IMR-90 (cell line): Measurements from ENCODE around the gene HDHD3. TPM values are rescaled to one million over a fixed set of nuclear protein-coding genes. Genes with fewer than 3 reads are reported as not detected.

Experiments
- ATAC-seq: fragments of 200-7000 bp; cut with Tn5 transposase; 2 replicates; pipeline ENCODE4 v1.9.1; 2020; ENCODE audit warnings: low read depth, mild to moderate bottlenecking, moderate library complexity
- BruUV-seq: library from RNA; stranded (reverse); fragments of 400-500 nt; replicated peaks from 2 replicates; lab custom pipeline; 2021; lab: Mats Ljungman, UMichigan
- CTCF ChIA-PET: fragments of 300-600 bp; formaldehyde crosslinking; extraction: SDS; loops from one replicate; lab custom pipeline; 2021; ENCODE audit warnings: antibody characterized with exemption; lab: Yijun Ruan, JAX
- POLR2A ChIA-PET: fragments of 300-600 bp; sonication (Branson Sonifier 250); formaldehyde crosslinking; loops from one replicate; lab custom pipeline; 2022; ENCODE audit warnings: antibody characterized with exemption; ENCODE audit not compliant: unreplicated experiment; lab: Charles Lee
- DNase-seq: peaks from one replicate; pipeline ENCODE4 v3.0.0; 2013
- H2AFZ ChIP-seq: replicated peaks from 2 replicates; pipeline ENCODE3; 2013; ENCODE audit warnings: low read length, mild to moderate bottlenecking; ENCODE audit not compliant: poor library complexity
- H2AK5ac ChIP-seq: 2 replicates; pipeline ENCODE4 v1.6.1; 2013; ENCODE audit warnings: low read depth, low read length, inconsistent platforms
- H2AK9ac ChIP-seq: replicated peaks from 2 replicates; pipeline ENCODE3; 2013; ENCODE audit warnings: mild to moderate bottlenecking, low read depth, low read length, moderate library complexity; ENCODE audit not compliant: poor library complexity
- H2BK120ac ChIP-seq: 2 replicates; pipeline ENCODE4 v1.6.1; 2013; ENCODE audit warnings: low read depth, low read length, inconsistent platforms
- H2BK15ac ChIP-seq: 3 replicates; pipeline ENCODE4 v1.6.1; 2013; ENCODE audit warnings: low read depth, low read length, inconsistent platforms
- H2BK20ac ChIP-seq: 2 replicates; pipeline ENCODE4 v1.6.1; 2013; ENCODE audit warnings: low read depth, mild to moderate bottlenecking, inconsistent platforms, low read length, moderate library complexity
- H2BK5ac ChIP-seq: 2 replicates; pipeline ENCODE4 v1.6.1; 2013; ENCODE audit warnings: mild to moderate bottlenecking, low read depth, low read length, inconsistent platforms; ENCODE audit not compliant: poor library complexity, severe bottlenecking
- H3K14ac ChIP-seq: replicated peaks from 2 replicates; pipeline ENCODE4 v1.6.1; 2013; ENCODE audit warnings: low read depth, low read length, inconsistent platforms
- H3K18ac ChIP-seq: 2 replicates; pipeline ENCODE4 v1.6.1; 2013; ENCODE audit warnings: low read depth, low read length, control low read depth
- H3K23ac ChIP-seq: 2 replicates; pipeline ENCODE4 v1.6.1; 2013; ENCODE audit warnings: low read depth, low read length, inconsistent platforms
- H3K27ac ChIP-seq: 2 replicates; pipeline ENCODE4 v1.5.1; 2013; ENCODE audit warnings: mild to moderate bottlenecking, control low read depth, low read length; ENCODE audit not compliant: insufficient read depth
- H3K27me3 ChIP-seq: 2 replicates; pipeline ENCODE4 v1.6.1; 2013; ENCODE audit warnings: low read length; ENCODE audit not compliant: control insufficient read depth, insufficient read depth
- H3K36me3 ChIP-seq: 2 replicates; pipeline ENCODE4 v1.6.1; 2013; ENCODE audit warnings: low read length, mixed read lengths; ENCODE audit not compliant: control insufficient read depth, insufficient read depth
- H3K4ac ChIP-seq: 2 replicates; pipeline ENCODE4 v1.6.1; 2013; ENCODE audit warnings: low read depth, low read length, inconsistent platforms
- H3K4me1 ChIP-seq: 2 replicates; pipeline ENCODE4 v1.6.1; 2013; ENCODE audit warnings: low read length, mixed read lengths; ENCODE audit not compliant: control insufficient read depth, insufficient read depth
- H3K4me2 ChIP-seq: 2 replicates; pipeline ENCODE4 v1.6.1; 2013; ENCODE audit warnings: low read depth, mild to moderate bottlenecking, control low read depth, low read length, moderate library complexity
- H3K4me3 ChIP-seq: 2 replicates; pipeline ENCODE4 v1.5.1; 2013; ENCODE audit warnings: low read depth, mild to moderate bottlenecking, control low read depth, low read length, moderate library complexity; ENCODE audit not compliant: insufficient read depth
- H3K56ac ChIP-seq: 2 replicates; pipeline ENCODE4 v1.6.1; 2013; ENCODE audit warnings: low read length, inconsistent platforms; ENCODE audit not compliant: insufficient read depth; ENCODE audit errors: extremely low read depth
- H3K79me1 ChIP-seq, 2 experiments: 2 replicates each; pipeline ENCODE4 v1.6.1; 2013; ENCODE audit warnings: low read length in 2 of 2, inconsistent platforms in 1 of 2, low read depth in 1 of 2
- H3K9ac ChIP-seq: 2 replicates; pipeline ENCODE4 v1.6.1; 2013; ENCODE audit warnings: low read depth, low read length, control low read depth
- H3K9me1 ChIP-seq: 2 replicates; pipeline ENCODE4 v1.6.1; 2013; ENCODE audit warnings: low read length, inconsistent platforms; ENCODE audit not compliant: insufficient read depth
- H3K9me3 ChIP-seq: 2 replicates; pipeline ENCODE4 v1.6.1; 2013; ENCODE audit warnings: low read length; ENCODE audit not compliant: control insufficient read depth, insufficient read depth
- H4K20me1 ChIP-seq: 2 replicates; pipeline ENCODE4 v1.6.1; 2013; ENCODE audit warnings: low read length, inconsistent platforms; ENCODE audit not compliant: insufficient read depth
- H4K5ac ChIP-seq: 2 replicates; pipeline ENCODE4 v1.6.1; 2013; ENCODE audit warnings: mild to moderate bottlenecking, low read depth, low read length, control low read depth
- H4K8ac ChIP-seq, 2 experiments: 2 replicates each; pipeline ENCODE4 v1.6.1; 2013; ENCODE audit warnings: low read depth in 2 of 2, low read length in 2 of 2, control low read depth in 1 of 2, inconsistent platforms in 1 of 2
- H4K91ac ChIP-seq: 2 replicates; pipeline ENCODE4 v1.6.1; 2013; ENCODE audit warnings: low read depth, low read length, inconsistent platforms; ENCODE audit not compliant: insufficient read depth
- MAZ ChIP-seq: IDR thresholded peaks from 2 replicates; pipeline ENCODE4 v1.6.1; 2012; ENCODE audit warnings: low read depth, mild to moderate bottlenecking, low read length, improper control_type of control experiment, moderate library complexity, borderline replicate concordance
- RAD21 ChIP-seq: IDR thresholded peaks from 2 replicates; pipeline ENCODE4 v1.6.1; 2012; ENCODE audit warnings: low read length, improper control_type of control experiment
- RCOR1 ChIP-seq: IDR thresholded peaks from 2 replicates; pipeline ENCODE4 v1.6.1; 2012; ENCODE audit warnings: mild to moderate bottlenecking, low read length, improper control_type of control experiment; ENCODE audit not compliant: insufficient replicate concordance
- RFX5 ChIP-seq: IDR thresholded peaks from 2 replicates; pipeline ENCODE4 v1.8.0; 2012; ENCODE audit warnings: low read depth, mild to moderate bottlenecking, low read length, moderate library complexity
- WGBS, 2 experiments: methylation state at CpG; one replicate each; pipeline versions ENCODE4 v1.1.5 to v1.1.7; 2013; ENCODE audit warnings: missing lambda C conversion rate in 2 of 2; ENCODE audit not compliant: insufficient read length in 1 of 2; ENCODE audit errors: extremely low coverage in 2 of 2; 5-methylcytosine and 5-hydroxymethylcytosine counted together
- dilution Hi-C: fragments of 300-500 bp; cut with HindIII; formaldehyde crosslinking; loops from one replicate; pipeline ENCODE4 v1.14.3; 2018; ENCODE audit warnings: low sequenced_read_pairs; ENCODE audit not compliant: unreplicated experiment
- in situ Hi-C: fragments of 300-500 bp; cut with MboI; formaldehyde crosslinking; loops from 3 replicates; pipeline ENCODE4 v1.14.3; 2019; ENCODE audit warnings: low sequenced_read_pairs, inconsistent platforms, mixed read lengths
- intact Hi-C: fragments of 100-400 bp; cut with micrococcal nuclease; formaldehyde crosslinking; loops from 2 replicates; pipeline ENCODE4 v1.10.0; 2022
- polyA plus RNA-seq, 3 experiments: library from polyadenylated mRNA; depleted of rRNA; stranded (reverse); fragments of >200 nt; gene quantifications; 2 replicates each; pipeline ENCODE4 v1.2.3, GENCODE V29; 2012; ENCODE audit warnings: low replicate concordance in 1 of 3
- total RNA-seq: library from RNA; depleted of rRNA; stranded (reverse); fragments of >200 nt; gene quantifications from 2 replicates; pipeline ENCODE4 v1.2.3, GENCODE V29; 2012
- TF ChIP-seq, protein P1 (sequence below): fragments of 150-350 bp; IDR thresholded peaks from 2 replicates; pipeline ENCODE4 v1.6.1; 2017; ENCODE audit warnings: mild to moderate bottlenecking, antibody characterized with exemption, low read length, low read depth
- TF ChIP-seq, protein P2 (sequence below): fragments of 150-350 bp; IDR thresholded peaks from 2 replicates; pipeline ENCODE4 v1.6.1; 2016; ENCODE audit warnings: low read depth, mild to moderate bottlenecking, low read length, moderate library complexity, borderline replicate concordance
- TF ChIP-seq, protein P3 (sequence below): conservative IDR thresholded peaks from 2 replicates; pipeline ENCODE4 v1.5.1; 2012; ENCODE audit warnings: mild to moderate bottlenecking, low read depth, low read length, improper control_type of control experiment

The HDHD3 gene
- total and polyA plus RNA-seq, 2 of the 4 experiments (the other 2 are of a cell fraction): 7.0 to 8.6 TPM

DNA sequence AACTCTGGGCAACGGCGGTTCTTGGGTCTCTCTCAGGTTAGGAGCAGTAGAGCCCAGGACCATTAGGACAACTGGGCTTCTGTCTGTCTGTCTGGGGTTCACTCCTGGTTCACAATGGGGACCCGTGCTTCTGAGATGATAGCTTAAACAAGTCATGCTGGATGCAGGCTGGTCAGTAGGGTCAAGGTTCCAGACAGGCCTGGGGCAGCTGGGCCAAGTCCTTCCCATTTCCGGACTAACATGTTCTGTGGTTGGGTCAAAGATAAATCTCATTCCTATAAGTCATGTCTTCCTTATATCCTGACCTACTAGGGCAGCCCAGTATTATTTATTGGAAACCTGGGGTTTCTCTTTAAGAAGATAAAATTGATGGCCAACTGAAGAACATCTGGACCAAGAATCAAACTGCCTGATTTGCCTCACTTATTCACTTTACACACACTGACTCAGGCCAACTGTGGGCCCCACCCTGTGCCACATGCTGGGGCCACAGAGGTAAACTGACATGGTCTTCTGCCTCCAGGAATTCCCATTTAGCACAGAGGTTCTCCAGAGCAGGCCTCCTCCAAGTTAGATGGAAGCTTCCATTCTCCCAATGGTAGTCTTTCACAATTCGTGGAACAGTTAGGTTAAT, 8.3 kb downstream of the HDHD3 start:
- H3K4ac ChIP-seq: no peak overlapping the region
- no peak overlapping the region for H3K23ac ChIP-seq
- no peak overlapping the region for H4K5ac ChIP-seq
- no peak overlapping the region for H3K18ac ChIP-seq
- WGBS, 2 experiments: 100% methylated on average over 2 of the region's 5 CpGs; no CpG with 5 or more reads in 1 of the 2 experiments
- no peak overlapping the region for H2AFZ ChIP-seq
- no peak overlapping the region for H3K9ac ChIP-seq
- DNase-seq (no peak), ATAC-seq (no peak)
- H3K27me3 ChIP-seq: peaks cover 11% of the 10 kb centered on the region; the same call in 1 of the 2 replicates
- H3K4me2 ChIP-seq: no peak overlapping the region
- H2AK5ac ChIP-seq: no peak overlapping the region
- TF ChIP-seq, protein P1, sequence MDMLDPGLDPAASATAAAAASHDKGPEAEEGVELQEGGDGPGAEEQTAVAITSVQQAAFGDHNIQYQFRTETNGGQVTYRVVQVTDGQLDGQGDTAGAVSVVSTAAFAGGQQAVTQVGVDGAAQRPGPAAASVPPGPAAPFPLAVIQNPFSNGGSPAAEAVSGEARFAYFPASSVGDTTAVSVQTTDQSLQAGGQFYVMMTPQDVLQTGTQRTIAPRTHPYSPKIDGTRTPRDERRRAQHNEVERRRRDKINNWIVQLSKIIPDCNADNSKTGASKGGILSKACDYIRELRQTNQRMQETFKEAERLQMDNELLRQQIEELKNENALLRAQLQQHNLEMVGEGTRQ: no peak
- TF ChIP-seq RFX5 (no peak), RCOR1 (no peak), MAZ (no peak), RAD21 (no peak)
- TF ChIP-seq, protein P2, sequence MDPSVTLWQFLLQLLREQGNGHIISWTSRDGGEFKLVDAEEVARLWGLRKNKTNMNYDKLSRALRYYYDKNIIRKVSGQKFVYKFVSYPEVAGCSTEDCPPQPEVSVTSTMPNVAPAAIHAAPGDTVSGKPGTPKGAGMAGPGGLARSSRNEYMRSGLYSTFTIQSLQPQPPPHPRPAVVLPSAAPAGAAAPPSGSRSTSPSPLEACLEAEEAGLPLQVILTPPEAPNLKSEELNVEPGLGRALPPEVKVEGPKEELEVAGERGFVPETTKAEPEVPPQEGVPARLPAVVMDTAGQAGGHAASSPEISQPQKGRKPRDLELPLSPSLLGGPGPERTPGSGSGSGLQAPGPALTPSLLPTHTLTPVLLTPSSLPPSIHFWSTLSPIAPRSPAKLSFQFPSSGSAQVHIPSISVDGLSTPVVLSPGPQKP: no peak
- TF ChIP-seq, protein P3, sequence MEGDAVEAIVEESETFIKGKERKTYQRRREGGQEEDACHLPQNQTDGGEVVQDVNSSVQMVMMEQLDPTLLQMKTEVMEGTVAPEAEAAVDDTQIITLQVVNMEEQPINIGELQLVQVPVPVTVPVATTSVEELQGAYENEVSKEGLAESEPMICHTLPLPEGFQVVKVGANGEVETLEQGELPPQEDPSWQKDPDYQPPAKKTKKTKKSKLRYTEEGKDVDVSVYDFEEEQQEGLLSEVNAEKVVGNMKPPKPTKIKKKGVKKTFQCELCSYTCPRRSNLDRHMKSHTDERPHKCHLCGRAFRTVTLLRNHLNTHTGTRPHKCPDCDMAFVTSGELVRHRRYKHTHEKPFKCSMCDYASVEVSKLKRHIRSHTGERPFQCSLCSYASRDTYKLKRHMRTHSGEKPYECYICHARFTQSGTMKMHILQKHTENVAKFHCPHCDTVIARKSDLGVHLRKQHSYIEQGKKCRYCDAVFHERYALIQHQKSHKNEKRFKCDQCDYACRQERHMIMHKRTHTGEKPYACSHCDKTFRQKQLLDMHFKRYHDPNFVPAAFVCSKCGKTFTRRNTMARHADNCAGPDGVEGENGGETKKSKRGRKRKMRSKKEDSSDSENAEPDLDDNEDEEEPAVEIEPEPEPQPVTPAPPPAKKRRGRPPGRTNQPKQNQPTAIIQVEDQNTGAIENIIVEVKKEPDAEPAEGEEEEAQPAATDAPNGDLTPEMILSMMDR: no peak
- H3K4me3 ChIP-seq: no peak overlapping the region
- in situ Hi-C loops: no loop called here
- no peaks in the 10 kb centered on the region for H4K20me1 ChIP-seq
- H3K9me1 ChIP-seq: no peaks in the 10 kb centered on the region
- no peak overlapping the region for H4K91ac ChIP-seq
- no peaks in the 10 kb centered on the region for H3K79me1 ChIP-seq
- H2BK20ac ChIP-seq: no peak overlapping the region
- no peak overlapping the region for H2BK120ac ChIP-seq
- no TSS peak for BruUV-seq
- no peak overlapping the region for H3K14ac ChIP-seq
- H3K4me1 ChIP-seq: no peaks in the 10 kb centered on the region
- dilution Hi-C loops: no loop called here
- H4K8ac ChIP-seq: no peak overlapping the region
- ChIA-PET CTCF (no interaction called here), POLR2A (no interaction called here)
- H2BK15ac ChIP-seq: no peak overlapping the region
- no peaks in the 10 kb centered on the region for H3K9me3 ChIP-seq
- H2AK9ac ChIP-seq: no peak overlapping the region
- intact Hi-C loops: no loop called here
- H3K36me3 ChIP-seq: peaks cover 3% of the 10 kb centered on the region; the same call in 1 of the 2 replicates
- H3K56ac ChIP-seq: no peak overlapping the region
- H2BK5ac ChIP-seq: no peak overlapping the region
- H3K27ac ChIP-seq: no peak overlapping the region
